Endothelial cell (in vitro differentiated cells): ENCODE data around the gene SLC27A3. TPM values are rescaled to one million over a fixed set of nuclear protein-coding genes. Genes with fewer than 3 reads are reported as not detected.

Experiments
- DNase-seq: peaks from one replicate; pipeline ENCODE4 v3.0.0; 2021; ENCODE audit warnings: low spot score
- H3K27ac Mint-ChIP-seq: one replicate; pipeline ENCODE4 v1.8.0; 2021; ENCODE audit warnings: mixed read lengths, inconsistent platforms; ENCODE audit not compliant: unreplicated experiment
- H3K27me3 Mint-ChIP-seq: one replicate; pipeline ENCODE4 v1.8.0; 2021; ENCODE audit warnings: mild to moderate bottlenecking, moderate library complexity, mixed read lengths, inconsistent platforms; ENCODE audit not compliant: unreplicated experiment
- H3K36me3 Mint-ChIP-seq: one replicate; pipeline ENCODE4 v1.8.0; 2021; ENCODE audit warnings: mild to moderate bottlenecking, low read depth, mixed read lengths, inconsistent platforms; ENCODE audit not compliant: unreplicated experiment
- H3K4me1 Mint-ChIP-seq: one replicate; pipeline ENCODE4 v1.8.0; 2021; ENCODE audit warnings: mild to moderate bottlenecking, mixed read lengths, inconsistent platforms; ENCODE audit not compliant: unreplicated experiment
- H3K4me3 Mint-ChIP-seq: one replicate; pipeline ENCODE4 v1.8.0; 2021; ENCODE audit warnings: mild to moderate bottlenecking, mixed read lengths, inconsistent platforms; ENCODE audit not compliant: unreplicated experiment
- H3K9me3 Mint-ChIP-seq: one replicate; pipeline ENCODE4 v1.8.0; 2021; ENCODE audit warnings: mixed read lengths, inconsistent platforms; ENCODE audit not compliant: unreplicated experiment
- CTCF ChIP-seq: fragments of 200-600 bp; sonication (generic); IDR thresholded peaks from one replicate; pipeline ENCODE4 v1.5.0; 2021; ENCODE audit warnings: antibody characterized with exemption; ENCODE audit not compliant: unreplicated experiment
- total RNA-seq: library from RNA; stranded (reverse); fragmentation: NEBNext Ultra II Directional; extraction: Animal tissue kit (Norgen Biotek cat#: 25700); gene quantifications from one replicate; pipeline ENCODE4 v1.2.1, GENCODE V29; 2021; ENCODE audit not compliant: unreplicated experiment

The SLC27A3 gene
- total RNA-seq, 1 donor from 2014 or later = 72.7 TPM

GRCh38 chr1:153750026-153750995 is 24.9 kb upstream of the SLC27A3 start:
- DNase-seq = peak; percentile 42
- Mint-ChIP-seq H3K27ac (peak overlapping the region; percentile 54), H3K4me3 (peak overlapping the region; percentile 13), H3K36me3 (peaks cover 34% of the 10 kb centered on the region), H3K9me3 (no peaks in the 10 kb centered on the region), H3K27me3 (peaks cover 7% of the 10 kb centered on the region), H3K4me1 (peaks cover 56% of the 10 kb centered on the region)
- no peak for TF ChIP-seq CTCF

GRCh38 chr1:153752072-153752471 is 23.1 kb upstream of the SLC27A3 start:
- DNase-seq = no peak
- H3K27me3 Mint-ChIP-seq = peaks cover 7% of the 10 kb centered on the region
- no peaks in the 10 kb centered on the region for H3K9me3 Mint-ChIP-seq
- H3K36me3 Mint-ChIP-seq = peaks cover 32% of the 10 kb centered on the region
- TF ChIP-seq CTCF = no peak
- H3K27ac Mint-ChIP-seq = peak overlapping the region; percentile 87
- H3K4me1 Mint-ChIP-seq = peaks cover 48% of the 10 kb centered on the region
- peak overlapping the region; percentile 39 for H3K4me3 Mint-ChIP-seq

GRCh38 chr1:153752571-153753195 is 22.5 kb upstream of the SLC27A3 start:
- H3K27me3 Mint-ChIP-seq = peaks cover 7% of the 10 kb centered on the region
- no peak for TF ChIP-seq CTCF
- H3K4me1 Mint-ChIP-seq = peaks cover 50% of the 10 kb centered on the region
- H3K4me3 Mint-ChIP-seq = peak overlapping the region; percentile 86
- H3K9me3 Mint-ChIP-seq = no peaks in the 10 kb centered on the region
- peak overlapping the region; percentile 95 for H3K27ac Mint-ChIP-seq
- DNase-seq = no peak
- H3K36me3 Mint-ChIP-seq = peaks cover 35% of the 10 kb centered on the region

GRCh38 chr1:153754266-153754665 is 20.9 kb upstream of the SLC27A3 start:
- Mint-ChIP-seq H3K9me3 (no peaks in the 10 kb centered on the region), H3K27ac (no peak overlapping the region), H3K4me1 (peaks cover 53% of the 10 kb centered on the region), H3K27me3 (peaks cover 7% of the 10 kb centered on the region), H3K36me3 (peaks cover 38% of the 10 kb centered on the region), H3K4me3 (peak overlapping the region; percentile 23)
- DNase-seq = no peak
- no peak for TF ChIP-seq CTCF
